ENCODE data around the gene CUL3. TPM values are rescaled to one million over a fixed set of nuclear protein-coding genes. Genes with fewer than 3 reads are reported as not detected.

The CUL3 gene
- total and polyA plus RNA-seq, 12 donors = 60.2 to 87.9 (median 69.8) TPM

GRCh38 chr2:224561234-224562005 lies 23.7 kb downstream of the CUL3 start:
- intact Hi-C loops (cut with DNase I) = no loop called here
- Histone ChIP-seq H3K36me3 (peaks cover 0 to 11% (median 0%) of the 10 kb centered on the region in 9 donors), H3K27ac (no peak overlapping the region), H3K4me3 (no peak overlapping the region), H3K9me3 (peaks cover 0 to 4% (median 0%) of the 10 kb centered on the region in 11 donors), H3K27me3 (no peaks in the 10 kb centered on the region), H3K4me1 (peaks cover 0 to 61% (median 44%) of the 10 kb centered on the region in 9 donors)
- DNase-seq = no peak
- no peak for TF ChIP-seq CTCF (IDR thresholded peaks at IDR 0.05)
- no peak for ATAC-seq
- 69 to 82% methylated on average over 7 of the region's 7 CpGs for WGBS, 2 donors

GRCh38 chr2:224560549-224560948 lies 24.6 kb downstream of the CUL3 start:
- ATAC-seq (no peak), DNase-seq (no peak)
- intact Hi-C loops (cut with DNase I) = no loop called here
- WGBS, 2 donors = 94 to 96% methylated on average over 2 of the region's 2 CpGs
- Histone ChIP-seq H3K9me3 (no peaks in the 10 kb centered on the region), H3K36me3 (peaks cover 0 to 12% (median 0%) of the 10 kb centered on the region in 9 donors), H3K27me3 (no peaks in the 10 kb centered on the region), H3K4me3 (no peak overlapping the region), H3K4me1 (peaks cover 0 to 65% (median 44%) of the 10 kb centered on the region in 9 donors), H3K27ac (no peak overlapping the region)
- no peak for TF ChIP-seq CTCF (IDR thresholded peaks at IDR 0.05)

- Histone ChIP-seq H3K27ac (no peak overlapping the region), H3K4me3 (no peak overlapping the region), H3K27me3 (no peaks in the 10 kb centered on the region), H3K9me3 (no peaks in the 10 kb centered on the region), H3K4me1 (peaks cover 0 to 41% (median 24%) of the 10 kb centered on the region in 9 donors), H3K36me3 (peaks cover 0 to 23% (median 0%) of the 10 kb centered on the region in 9 donors)
- no peak for TF ChIP-seq CTCF (IDR thresholded peaks at IDR 0.05)
- intact Hi-C loops (cut with DNase I) = no loop called here
- ATAC-seq = no peak
- no peak for DNase-seq
- 98 to 99% methylated on average over 2 of the region's 2 CpGs for WGBS, 2 donors
These were observed 27.6 kb downstream of the CUL3 start for GRCh38 chr2:224557610-224558009.

- ATAC-seq (no peak), DNase-seq (no peak)
- H3K9me3 ChIP-seq = no peaks in the 10 kb centered on the region
- TF ChIP-seq CTCF (IDR thresholded peaks at IDR 0.05) = no peak
- H3K4me3 ChIP-seq = no peak overlapping the region
- no peaks in the 10 kb centered on the region for H3K27me3 ChIP-seq
- H3K4me1 ChIP-seq = peaks cover 0 to 29% (median 18%) of the 10 kb centered on the region in 9 donors
- intact Hi-C loops (cut with DNase I) = no loop called here
- peaks cover 0 to 26% (median 0%) of the 10 kb centered on the region in 9 donors for H3K36me3 ChIP-seq
- H3K27ac ChIP-seq = no peak overlapping the region
These were observed 28.8 kb downstream of the CUL3 start for GRCh38 chr2:224556381-224556780.

Measured in heart right ventricle (tissue), 16 donors.